Left colon (tissue), 2 donors: ENCODE measurements around the gene MSH4. TPM values are rescaled to one million over a fixed set of nuclear protein-coding genes. Genes with fewer than 3 reads are reported as not detected.
"Not testable (repeated sequence)": the region's sequence is repeated elsewhere in the genome, so short reads cannot be mapped to it uniquely, and the experiment has no call there.

ENCODE experiments used
- ATAC-seq: fragments of 200-7000 bp; cut with Tn5 transposase; one replicate; pipeline ENCODE4 v1.9.1; 2020; ENCODE audit warnings: mild to moderate bottlenecking, moderate library complexity
- DNase-seq, 2 donors: peaks; one replicate each; pipeline ENCODE4 v3.0.0-alpha.2; 2020
- intact Hi-C, 2 donors: fragments of 100-400 bp; cut with DNase I in 1 of 2; cut with micrococcal nuclease in 1 of 2; formaldehyde crosslinking; loops; one replicate each; pipeline versions ENCODE4 v1.11.2 to v1.14.0; 2022; cut with DNase I, micrococcal nuclease
- long read RNA-seq: library from polyadenylated mRNA; unstranded; transcript quantifications from one replicate; pipeline ENCODE4 v2.0.0, GENCODE V29; 2021
- total RNA-seq, 2 donors: library from RNA; stranded (reverse); fragmentation: NEBNext Ultra II Directional; extraction: Animal tissue kit (Norgen Biotek cat#: 25700); gene quantifications; one replicate each; pipeline ENCODE4 v1.2.1, GENCODE V29; 2021
- donor health status: DM: no; HTN: no; CAD: no.
- donor health status: DM: yes; HTN: yes; CAD: no.

MSH4 gene
- total RNA-seq: under 1 TPM; 0.15 to 0.45 TPM
- long read RNA-seq: 0 reads

DNA sequence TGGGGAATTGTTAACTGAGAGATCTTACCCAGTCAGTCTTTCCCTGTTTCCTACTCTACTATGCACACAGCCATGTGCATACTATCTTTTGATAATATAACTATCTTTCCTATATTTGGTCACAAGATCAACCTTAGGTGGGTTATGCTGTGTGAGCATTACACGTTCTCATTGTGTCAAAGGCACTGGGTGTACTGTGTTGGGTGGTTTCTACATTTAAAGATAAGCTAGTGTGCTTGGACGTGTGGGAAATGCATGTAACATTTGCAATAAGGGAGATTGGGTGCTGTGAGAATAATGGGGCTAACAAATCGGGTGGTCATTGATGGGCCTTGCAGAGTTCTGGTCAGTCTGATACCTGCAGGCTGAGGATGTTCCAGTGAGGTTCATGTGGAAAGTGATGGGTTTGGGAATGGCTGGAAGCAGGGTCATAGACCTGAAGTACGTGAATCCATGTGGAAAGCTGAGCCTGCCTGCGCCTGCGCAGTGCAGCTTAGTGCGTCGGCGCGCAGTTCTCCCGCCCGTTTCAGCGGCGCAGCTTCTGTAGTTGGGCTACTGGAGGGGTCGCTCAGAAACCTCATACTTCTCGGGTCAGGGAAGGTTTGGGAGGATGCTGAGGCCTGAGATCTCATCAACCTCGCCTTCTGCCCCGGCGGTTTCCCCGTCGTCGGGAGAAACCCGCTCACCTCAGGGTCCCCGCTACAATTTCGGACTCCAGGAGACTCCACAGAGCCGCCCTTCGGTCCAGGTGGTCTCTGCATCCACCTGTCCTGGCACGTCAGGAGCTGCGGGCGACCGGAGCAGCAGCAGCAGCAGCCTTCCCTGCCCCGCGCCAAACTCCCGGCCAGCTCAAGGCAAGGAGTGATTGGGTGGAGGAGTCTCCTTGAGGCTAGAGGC, at the start of gene MSH4:
Gene MSH4, plus strand, starts transcription at position 507 of the 897 bp plus-strand sequence. Its CDS starts 104 bp downstream, at position 611.
- DNase-seq (no peak), ATAC-seq (peak; percentile 31)
- intact Hi-C loops: no loop called here

- DNase-seq, intact Hi-C loops, ATAC-seq: not testable (repeated sequence)
These were observed 39.5 kb upstream of the MSH4 start for GRCh38 chr1:75757210-75757609.

- ATAC-seq, intact Hi-C loops, DNase-seq: not testable (repeated sequence)
These were observed 38.1 kb upstream of the MSH4 start for GRCh38 chr1:75758543-75758942.

GRCh38 chr1:75764057-75764655, 32.5 kb upstream of the MSH4 start:
- ATAC-seq (no peak), DNase-seq (no peak)
- intact Hi-C loops: no loop called here

DNA sequence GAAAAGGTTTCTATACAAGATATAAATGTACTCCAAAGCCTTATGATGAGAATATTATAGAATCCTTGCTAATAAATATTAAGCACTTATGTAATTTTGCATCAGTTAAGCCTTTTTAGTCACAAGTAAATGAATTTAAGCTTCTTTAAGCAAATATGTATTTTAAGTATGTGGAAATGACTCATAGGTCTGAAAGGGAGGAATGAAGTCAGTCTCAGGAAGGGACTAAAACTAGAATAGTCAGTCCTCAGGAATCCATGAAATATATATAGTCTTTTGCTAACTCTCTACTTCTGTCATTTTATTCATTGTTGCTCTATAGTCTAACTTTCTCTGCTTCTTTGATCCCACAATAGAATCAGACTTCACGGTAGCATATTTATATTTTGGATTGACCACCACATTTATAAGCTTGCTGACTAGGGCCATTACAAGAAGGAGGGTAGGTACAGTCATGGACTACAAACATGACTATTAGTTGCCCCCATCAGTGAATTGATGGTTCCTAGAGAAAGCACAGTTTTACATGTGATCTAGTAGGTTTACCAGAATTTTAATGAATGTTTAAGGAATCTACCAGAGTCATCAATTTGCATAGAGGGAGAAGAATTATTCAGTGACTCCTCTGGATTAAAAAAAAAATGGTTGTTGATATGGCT, 30.9 kb upstream of the MSH4 start:
- intact Hi-C loops: no loop called here
- DNase-seq (no peak), ATAC-seq (no peak)

DNA sequence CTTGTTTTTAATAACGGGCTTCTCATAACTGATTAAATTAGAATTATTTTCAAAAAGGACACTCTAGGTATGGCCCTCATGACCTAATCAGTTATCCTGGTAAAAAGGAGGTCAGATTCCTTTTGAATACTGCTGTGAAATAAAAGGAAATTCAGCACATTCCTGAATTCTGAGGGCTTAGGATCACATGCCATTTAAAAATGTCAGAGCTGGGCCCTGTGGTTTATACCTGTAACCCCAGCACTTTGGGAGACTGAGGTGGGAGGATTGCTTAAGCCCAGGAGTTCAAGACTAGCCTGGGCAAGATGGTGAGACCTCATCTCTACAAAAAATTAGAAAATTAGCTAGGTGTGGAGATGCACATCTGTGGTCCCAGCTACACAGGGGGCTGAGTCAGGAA, 28.7 kb upstream of the MSH4 start:
- ATAC-seq (no peak), DNase-seq (no peak)
- intact Hi-C loops: no loop called here

- DNase-seq: no peak
- intact Hi-C loops: no loop called here
These were observed 25.9 kb upstream of the MSH4 start for GRCh38 chr1:75770761-75771160.

GRCh38 chr1:75771978-75772377, 24.7 kb upstream of the MSH4 start:
- ATAC-seq: no peak
- intact Hi-C loops: no loop called here
- no peak for DNase-seq

More at GRCh38 chr1:75770761-75771160, 25.9 kb upstream of the MSH4 start:
- ATAC-seq: no peak

- ATAC-seq, intact Hi-C loops, DNase-seq: not testable (repeated sequence)
These were observed 18.9 kb upstream of the MSH4 start for GRCh38 chr1:75777812-75778211.

- ATAC-seq, DNase-seq, intact Hi-C loops: not testable (repeated sequence)
These were observed 18.0 kb upstream of the MSH4 start for GRCh38 chr1:75778694-75779093.

GRCh38 chr1:75780183-75780582, 16.5 kb upstream of the MSH4 start:
- ATAC-seq, intact Hi-C loops, DNase-seq: not testable (repeated sequence)

GRCh38 chr1:75783920-75784319, 12.8 kb upstream of the MSH4 start:
- intact Hi-C loops, DNase-seq: not testable (repeated sequence)

GRCh38 chr1:75785320-75785982, 11.2 kb upstream of the MSH4 start:
- DNase-seq (no peak), ATAC-seq (peak; percentile 26)
- intact Hi-C loops: loop anchor here in 1 of 2 donors (5.0 kb wide), 1 partner anchor 63 kb away; the partner anchor contains the start of gene ACADM

More at GRCh38 chr1:75783920-75784319, 12.8 kb upstream of the MSH4 start:
- not testable (repeated sequence) for ATAC-seq

DNA sequence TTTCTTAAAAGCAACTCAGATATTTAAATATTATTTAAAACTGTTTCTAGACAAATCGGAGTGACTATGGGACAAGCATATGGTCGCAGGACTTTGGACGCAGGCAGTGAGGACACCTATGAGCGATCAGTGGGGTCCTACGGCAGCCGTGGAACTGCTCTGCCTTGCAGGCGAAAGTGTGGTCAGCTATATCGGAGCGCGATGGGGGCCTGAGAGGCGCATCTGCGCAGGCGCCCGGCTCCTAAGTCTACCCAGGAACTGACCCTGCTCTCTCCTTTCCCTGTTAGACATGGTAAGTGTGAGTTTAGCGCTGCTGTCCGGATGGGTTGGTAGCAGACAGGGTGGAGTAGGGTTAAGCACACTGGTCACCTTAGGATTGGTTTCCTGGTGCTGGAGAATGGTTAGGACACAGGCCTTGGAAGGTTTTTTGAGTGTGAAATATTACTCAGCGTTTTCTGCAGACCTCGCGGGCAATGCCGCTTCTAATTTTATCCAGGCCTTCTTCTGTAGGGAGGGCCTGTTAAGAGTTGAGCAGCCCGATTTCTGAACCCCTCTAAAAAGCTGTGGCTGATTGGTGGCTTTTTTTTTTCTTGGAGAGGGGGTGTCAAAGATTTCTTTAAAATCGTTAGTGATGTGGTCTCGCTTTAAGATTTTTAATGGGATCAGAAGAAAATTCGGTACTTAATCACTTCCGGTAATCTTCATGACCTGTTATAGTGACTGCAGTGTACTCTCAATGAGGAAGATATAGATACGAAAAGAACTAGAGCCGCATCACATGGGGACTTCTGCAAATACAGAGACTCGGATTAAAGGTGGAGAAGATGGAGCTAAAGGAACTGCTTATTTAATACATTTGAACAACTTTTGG, 10.5 kb upstream of the MSH4 start, which contains the start of gene RABGGTB:
Gene RABGGTB, plus strand, starts transcription at position 274 of the 871 bp plus-strand sequence. Its CDS starts 16 bp downstream, at position 290.
- ATAC-seq: peak; percentile 96
- DNase-seq: peak; percentile 95 to 97
- intact Hi-C loops: loop anchor here in 1 of 2 donors (5.0 kb wide), 1 partner anchor 64 kb away; the partner anchor contains the start of gene ACADM

GRCh38 chr1:75786901-75787493, 9.7 kb upstream of the MSH4 start:
- ATAC-seq: no peak
- intact Hi-C loops: loop anchor here in 1 of 2 donors (5.0 kb wide), 1 partner anchor 65 kb away; the partner anchor contains the start of gene ACADM
- no peak for DNase-seq

DNA sequence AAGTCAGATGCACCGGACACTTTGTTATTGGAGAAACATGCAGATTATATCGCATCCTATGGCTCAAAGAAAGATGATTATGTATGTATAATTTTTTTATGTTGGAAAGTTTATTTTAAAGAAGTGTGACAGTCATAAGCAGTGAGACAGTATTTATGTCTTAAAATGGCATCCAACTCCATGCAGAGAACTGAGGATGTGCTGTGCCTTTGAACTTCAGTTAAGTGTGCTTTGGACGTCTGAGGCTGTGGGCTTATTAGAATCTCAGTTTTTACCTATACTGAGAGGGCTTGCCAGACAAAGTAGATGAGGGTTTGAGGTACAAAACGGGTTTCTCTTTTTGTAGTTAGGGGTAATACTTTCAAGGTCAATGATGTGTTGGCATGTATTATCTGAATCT, 9.2 kb upstream of the MSH4 start:
- intact Hi-C loops: loop anchor here in 1 of 2 donors (5.0 kb wide), 1 partner anchor 65 kb away; the partner anchor contains the start of gene ACADM
- DNase-seq: no peak
- no peak for ATAC-seq

DNA sequence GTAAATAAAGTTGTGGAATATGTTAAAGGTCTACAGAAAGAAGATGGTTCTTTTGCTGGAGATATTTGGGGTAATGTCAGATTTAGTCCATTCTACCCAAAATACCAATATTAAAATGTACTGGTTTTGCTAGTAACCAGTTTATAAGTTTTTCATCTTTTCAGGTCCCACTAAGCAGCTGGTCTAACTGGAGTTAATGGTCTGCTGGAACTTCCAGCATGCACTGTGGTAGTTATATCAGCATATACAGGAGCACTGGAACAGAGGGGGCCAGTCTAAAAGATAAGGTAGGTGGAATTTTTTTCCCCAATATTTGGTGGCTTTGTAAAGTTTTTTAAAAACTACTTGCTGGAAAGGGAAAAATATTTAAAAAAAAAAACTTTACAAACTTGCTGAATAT, 6.7 kb upstream of the MSH4 start:
- intact Hi-C loops: loop anchor here in 1 of 2 donors (5.0 kb wide), 1 partner anchor 68 kb away; the partner anchor contains the start of gene ACADM
- DNase-seq: no peak
- no peak for ATAC-seq
